Testis (tissue), 2 donors: ENCODE results near the gene BLVRA.

Experiments used
- CTCF ChIP-seq, 3 experiments: fragments of 450-650 bp in 2 of 3; fragments of 200-600 bp in 1 of 3; sonication (generic) in 1 of 3; IDR thresholded peaks; one replicate each; pipeline ENCODE4 v1.5.1; 2016 to 2019; ENCODE audit warnings: antibody characterized with exemption in 3 of 3, mild to moderate bottlenecking in 2 of 3, moderate library complexity in 1 of 3
- POLR2A ChIP-seq: fragments of 450-650 bp; IDR thresholded peaks from one replicate; pipeline ENCODE4 v1.6.1; 2017; ENCODE audit warnings: antibody characterized with exemption, mild to moderate bottlenecking, moderate library complexity

GRCh38 chr7:43815373-43815772 lies 56.9 kb downstream of the BLVRA start:
- no peak for TF ChIP-seq CTCF (IDR thresholded peaks at IDR 0.05)
- no peak for TF ChIP-seq POLR2A
